Measurements from ENCODE around the gene RYR1. TPM values are rescaled to one million over a fixed set of nuclear protein-coding genes. Genes with fewer than 3 reads are reported as not detected.

RYR1 gene
- total RNA-seq, 1 experiment from 2014 or later: 19.1 TPM

DNA sequence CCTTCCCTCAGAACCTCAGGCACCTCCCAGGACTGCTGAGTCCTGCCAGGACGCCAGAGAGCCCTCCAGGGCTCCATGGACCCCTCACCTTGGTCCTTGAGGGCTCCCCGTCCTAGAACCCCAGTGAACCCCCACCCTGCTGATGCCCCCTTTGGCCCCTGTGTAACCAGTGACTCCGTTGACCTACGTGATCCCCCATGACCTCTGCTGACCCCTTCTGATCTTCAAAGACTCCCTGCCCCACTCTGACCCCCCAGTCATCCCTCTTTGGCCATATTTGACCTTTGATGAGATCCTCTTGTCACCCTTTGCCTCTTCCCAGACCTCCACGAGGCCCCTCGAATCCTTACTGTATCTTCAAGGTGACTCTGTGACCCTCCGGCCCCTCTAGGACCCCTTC is 92.9 kb downstream of the RYR1 start:
- Histone ChIP-seq H3K27me3 (no peaks in the 10 kb centered on the region), H3K9me3 (replicated peaks) (no peaks in the 10 kb centered on the region), H3K4me1 (no peaks in the 10 kb centered on the region), H3K27ac (no peak overlapping the region), H3K4me3 (no peak overlapping the region), H3K36me3 (peaks cover 32% of the 10 kb centered on the region)
- no peak for DNase-seq

- no peaks in the 10 kb centered on the region for H3K4me1 ChIP-seq
- no peak overlapping the region for H3K27ac ChIP-seq
- H3K4me3 ChIP-seq: no peak overlapping the region
- H3K9me3 ChIP-seq (replicated peaks): no peaks in the 10 kb centered on the region
- H3K27me3 ChIP-seq: no peaks in the 10 kb centered on the region
- peaks cover 38% of the 10 kb centered on the region for H3K36me3 ChIP-seq
- DNase-seq: peak; percentile 46 to 53
Measured at GRCh38 chr19:38527466-38528136, 94.1 kb downstream of the RYR1 start.

DNA sequence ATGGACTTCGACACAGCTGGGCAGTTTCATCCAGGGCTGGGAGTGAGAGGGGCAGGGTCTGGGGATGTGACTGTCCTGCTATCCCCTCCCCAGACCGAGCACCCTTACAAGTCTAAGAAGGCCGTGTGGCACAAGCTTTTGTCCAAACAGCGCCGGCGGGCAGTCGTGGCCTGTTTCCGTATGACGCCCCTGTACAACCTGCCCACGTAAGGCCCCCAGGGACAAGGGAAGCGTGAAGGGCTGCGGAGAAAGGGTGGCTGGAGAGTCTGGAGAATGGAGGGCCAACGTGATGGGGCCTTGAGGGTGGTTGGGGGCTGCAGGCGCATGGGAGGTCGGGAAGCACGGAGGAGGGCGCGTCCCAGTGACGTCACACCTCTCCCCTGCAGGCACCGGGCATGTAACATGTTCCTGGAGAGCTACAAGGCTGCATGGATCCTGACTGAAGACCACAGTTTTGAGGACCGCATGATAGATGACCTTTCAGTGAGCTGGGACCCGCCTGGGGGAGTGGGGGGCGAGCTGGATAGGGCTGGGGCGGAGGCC is 94.8 kb downstream of the RYR1 start:
- Histone ChIP-seq H3K4me1 (no peaks in the 10 kb centered on the region), H3K4me3 (no peak overlapping the region), H3K36me3 (peaks cover 42% of the 10 kb centered on the region), H3K27me3 (no peaks in the 10 kb centered on the region), H3K27ac (no peak overlapping the region), H3K9me3 (replicated peaks) (no peaks in the 10 kb centered on the region)
- DNase-seq: no peak

GRCh38 chr19:38528931-38529330 is 95.4 kb downstream of the RYR1 start:
- H3K36me3 ChIP-seq: peaks cover 43% of the 10 kb centered on the region
- no peak overlapping the region for H3K27ac ChIP-seq
- no peak overlapping the region for H3K4me3 ChIP-seq
- no peak for DNase-seq
- H3K27me3 ChIP-seq: no peaks in the 10 kb centered on the region
- H3K9me3 ChIP-seq (replicated peaks): no peaks in the 10 kb centered on the region
- H3K4me1 ChIP-seq: no peaks in the 10 kb centered on the region

DNA sequence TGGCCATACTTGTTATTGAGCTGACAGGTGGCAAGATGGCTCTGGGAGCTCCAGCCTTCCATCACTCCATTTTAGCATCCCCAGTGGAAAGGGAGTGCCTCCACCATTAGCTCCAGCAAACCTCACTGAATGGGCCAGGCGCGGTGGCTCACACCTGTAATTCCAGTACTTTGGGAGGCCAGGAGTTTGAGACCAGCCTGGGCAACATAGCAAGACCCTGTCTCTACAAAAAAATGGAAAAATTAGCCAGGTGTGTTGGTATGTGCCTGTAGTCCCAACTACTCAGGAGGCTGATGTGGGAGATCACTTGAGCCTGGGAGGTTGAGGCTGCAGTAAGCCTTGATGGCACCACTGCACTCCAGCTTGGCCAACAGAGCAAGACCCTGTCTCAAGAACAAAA is 98.0 kb downstream of the RYR1 start:
- Histone ChIP-seq H3K9me3 (replicated peaks) (no peaks in the 10 kb centered on the region), H3K36me3 (peaks cover 52% of the 10 kb centered on the region), H3K27ac (no peak overlapping the region), H3K27me3 (no peaks in the 10 kb centered on the region), H3K4me3 (no peak overlapping the region), H3K4me1 (no peaks in the 10 kb centered on the region)
- no peak for DNase-seq

- DNase-seq: no peak
- Histone ChIP-seq H3K4me3 (no peak overlapping the region), H3K36me3 (peaks cover 61% of the 10 kb centered on the region)
Measured at GRCh38 chr19:38532939-38533338, 99.4 kb downstream of the RYR1 start.

GRCh38 chr19:38534574-38534973 is 101.1 kb downstream of the RYR1 start:
- H3K36me3 ChIP-seq: peaks cover 69% of the 10 kb centered on the region
- H3K27ac ChIP-seq: no peak overlapping the region
- no peaks in the 10 kb centered on the region for H3K9me3 ChIP-seq (replicated peaks)
- no peaks in the 10 kb centered on the region for H3K27me3 ChIP-seq
- no peaks in the 10 kb centered on the region for H3K4me1 ChIP-seq
- no peak overlapping the region for H3K4me3 ChIP-seq
- no peak for DNase-seq

More at GRCh38 chr19:38532939-38533338, 99.4 kb downstream of the RYR1 start:
- Histone ChIP-seq H3K9me3 (replicated peaks) (no peaks in the 10 kb centered on the region), H3K4me1 (no peaks in the 10 kb centered on the region), H3K27ac (no peak overlapping the region), H3K27me3 (no peaks in the 10 kb centered on the region)

GRCh38 chr19:38535212-38535611 is 101.7 kb downstream of the RYR1 start:
- Histone ChIP-seq H3K9me3 (replicated peaks) (no peaks in the 10 kb centered on the region), H3K4me1 (no peaks in the 10 kb centered on the region), H3K36me3 (peaks cover 73% of the 10 kb centered on the region), H3K27ac (no peak overlapping the region), H3K27me3 (no peaks in the 10 kb centered on the region), H3K4me3 (no peak overlapping the region)
- DNase-seq: no peak

GRCh38 chr19:38537071-38537936 is 103.8 kb downstream of the RYR1 start:
- no peak overlapping the region for H3K4me3 ChIP-seq

DNA sequence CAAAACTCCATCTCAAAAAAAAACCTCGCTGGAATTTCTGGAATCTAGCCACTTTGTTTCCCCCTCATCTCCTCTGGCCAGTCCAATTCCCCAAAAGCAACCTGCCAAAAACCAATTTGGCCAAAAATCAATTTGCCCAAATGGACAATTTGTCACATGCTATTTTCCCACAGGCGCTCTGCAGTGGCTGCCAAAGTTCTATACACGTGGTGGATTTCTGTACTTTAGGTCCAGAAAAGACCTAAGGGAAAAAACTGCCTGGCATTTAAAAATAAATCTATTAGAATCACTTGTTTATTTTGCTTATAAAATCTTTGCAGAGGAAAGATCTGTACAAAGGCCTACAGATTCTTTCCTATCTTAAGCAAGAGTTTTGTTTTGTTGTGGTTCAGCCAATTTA is 104.9 kb downstream of the RYR1 start:
- H3K4me3 ChIP-seq: no peak overlapping the region

More at GRCh38 chr19:38537071-38537936, 103.8 kb downstream of the RYR1 start:
- Histone ChIP-seq H3K27ac (no peak overlapping the region), H3K4me1 (no peaks in the 10 kb centered on the region), H3K27me3 (no peaks in the 10 kb centered on the region), H3K36me3 (peaks cover 60% of the 10 kb centered on the region), H3K9me3 (replicated peaks) (no peaks in the 10 kb centered on the region)
- DNase-seq: no peak

DNA sequence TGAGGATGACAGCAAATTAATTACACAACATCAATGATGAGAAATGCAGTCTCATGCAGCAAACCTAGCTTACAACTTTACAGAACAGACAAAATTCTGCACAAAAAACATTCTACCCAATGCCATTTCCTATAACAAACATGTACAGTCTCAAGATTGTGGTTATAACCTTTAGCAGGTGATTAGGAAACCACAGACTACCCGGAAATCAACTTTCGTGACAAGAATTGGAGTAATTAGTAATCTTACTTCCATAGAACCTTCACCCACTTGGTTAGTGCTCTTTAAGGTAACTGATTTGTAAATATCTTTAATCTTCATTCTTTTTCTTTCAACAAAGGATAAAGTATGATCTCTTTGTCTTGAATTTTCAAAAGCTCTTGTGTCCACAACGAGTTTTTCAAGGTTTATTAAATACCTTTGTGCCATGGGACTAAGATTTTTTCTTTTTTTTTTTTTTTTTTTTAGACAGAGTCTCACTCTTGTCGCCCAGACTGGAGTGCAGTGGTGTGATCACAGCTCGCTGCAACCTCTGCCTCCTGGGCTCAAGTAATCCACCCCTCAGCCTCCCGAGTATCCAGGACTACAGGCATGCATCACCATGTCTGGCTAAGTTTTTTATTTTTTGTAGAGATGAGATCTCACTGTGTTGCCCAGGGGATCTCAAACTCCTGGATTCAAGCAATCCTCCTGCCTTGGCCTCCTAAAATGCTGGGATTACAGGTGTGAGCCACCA is 105.5 kb downstream of the RYR1 start:
- Histone ChIP-seq H3K36me3 (peaks cover 55% of the 10 kb centered on the region), H3K27me3 (no peaks in the 10 kb centered on the region), H3K9me3 (replicated peaks) (no peaks in the 10 kb centered on the region), H3K27ac (no peak overlapping the region), H3K4me1 (no peaks in the 10 kb centered on the region), H3K4me3 (no peak overlapping the region)
- DNase-seq: no peak

More for the DNA sequence above, 104.9 kb downstream of the RYR1 start:
- Histone ChIP-seq H3K27ac (no peak overlapping the region), H3K27me3 (no peaks in the 10 kb centered on the region), H3K36me3 (peaks cover 53% of the 10 kb centered on the region), H3K4me1 (no peaks in the 10 kb centered on the region), H3K9me3 (replicated peaks) (no peaks in the 10 kb centered on the region)
- DNase-seq: no peak

DNA sequence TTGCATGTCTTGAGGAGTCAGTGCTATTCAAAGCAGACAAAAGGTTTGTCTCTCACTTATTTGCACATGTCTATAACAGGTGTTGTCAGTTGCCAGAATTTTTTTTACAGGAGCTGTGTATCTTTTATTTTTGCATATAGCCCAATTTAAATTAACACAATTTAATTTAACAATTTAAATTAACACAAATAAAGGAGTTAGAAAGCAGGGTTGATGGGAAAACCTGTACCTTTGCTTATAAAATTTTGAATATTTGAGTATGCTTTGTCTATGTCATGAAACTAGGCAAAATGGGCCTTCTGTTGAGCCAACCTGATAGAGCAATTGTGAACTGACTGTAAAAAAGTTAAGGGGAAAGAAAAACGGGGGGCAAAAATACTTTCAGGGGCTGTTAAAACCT is 106.3 kb downstream of the RYR1 start:
- DNase-seq: no peak
- no peak overlapping the region for H3K27ac ChIP-seq
- no peaks in the 10 kb centered on the region for H3K4me1 ChIP-seq
- no peaks in the 10 kb centered on the region for H3K9me3 ChIP-seq (replicated peaks)
- H3K27me3 ChIP-seq: no peaks in the 10 kb centered on the region
- peaks cover 55% of the 10 kb centered on the region for H3K36me3 ChIP-seq
- no peak overlapping the region for H3K4me3 ChIP-seq

DNA sequence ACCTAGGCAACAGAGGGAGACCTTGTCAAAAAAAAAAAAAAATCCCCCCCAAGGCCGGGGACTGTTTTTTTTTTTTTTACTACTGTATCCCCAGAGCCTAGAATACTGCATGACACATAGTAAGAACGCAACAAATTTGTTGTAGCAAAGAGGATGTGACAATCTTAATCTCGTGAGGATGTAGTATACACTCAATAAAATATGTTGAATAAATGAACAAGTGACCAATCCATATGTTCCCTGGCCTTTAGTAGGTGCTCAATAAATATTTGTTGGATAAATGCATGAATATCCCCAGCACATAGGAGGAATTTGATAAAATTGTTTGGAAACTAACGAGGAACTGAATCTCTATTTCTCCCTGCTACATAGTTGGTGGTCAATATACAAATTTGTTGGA is 108.5 kb downstream of the RYR1 start:
- Histone ChIP-seq H3K4me3 (no peak overlapping the region), H3K4me1 (no peaks in the 10 kb centered on the region), H3K27ac (no peak overlapping the region), H3K36me3 (peaks cover 41% of the 10 kb centered on the region), H3K9me3 (replicated peaks) (no peaks in the 10 kb centered on the region), H3K27me3 (no peaks in the 10 kb centered on the region)
- DNase-seq: no peak

DNA sequence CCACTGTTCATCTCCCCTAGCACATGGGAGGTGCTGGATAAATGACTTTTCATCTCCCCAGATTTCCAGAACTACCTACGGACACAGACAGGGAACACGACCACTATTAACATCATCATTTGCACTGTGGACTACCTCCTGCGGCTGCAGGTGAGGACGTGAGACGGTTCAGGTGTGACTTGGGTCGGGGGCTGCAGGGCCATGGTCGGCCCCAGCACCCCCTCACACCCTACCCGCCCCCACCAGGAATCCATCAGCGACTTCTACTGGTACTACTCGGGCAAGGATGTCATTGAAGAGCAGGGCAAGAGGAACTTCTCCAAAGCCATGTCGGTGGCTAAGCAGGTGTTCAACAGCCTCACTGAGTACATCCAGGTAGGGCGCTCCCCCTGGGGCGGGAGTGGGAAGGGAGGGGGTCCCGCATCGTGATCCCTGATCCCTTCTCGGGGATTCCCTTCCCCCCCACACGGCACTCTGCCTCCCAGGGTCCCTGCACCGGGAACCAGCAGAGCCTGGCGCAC is 109.9 kb downstream of the RYR1 start:
- no peaks in the 10 kb centered on the region for H3K4me1 ChIP-seq
- H3K4me3 ChIP-seq: no peak overlapping the region
- H3K27ac ChIP-seq: no peak overlapping the region
- DNase-seq: no peak
- H3K27me3 ChIP-seq: no peaks in the 10 kb centered on the region
- no peaks in the 10 kb centered on the region for H3K9me3 ChIP-seq (replicated peaks)
- peaks cover 33% of the 10 kb centered on the region for H3K36me3 ChIP-seq
